Lung (tissue), 12 donors: ENCODE results near the gene LOXL1. TPM values are rescaled to one million over a fixed set of nuclear protein-coding genes. Genes with fewer than 3 reads are reported as not detected.
A peak's percentile ranks its signal among the peaks of the same experiment; 100 is the strongest.

Experiments used
- ATAC-seq: fragments of 200-7000 bp; cut with Tn5 transposase; one replicate; pipeline ENCODE4 v1.9.1; 2020; ENCODE audit warnings: moderate number of reproducible peaks; ENCODE audit not compliant: insufficient read depth, low FRiP score
- DNase-seq, 3 donors: peaks; one replicate each; pipeline ENCODE4 v3.0.0-alpha.2; 2013 to 2017
- H3K27ac ChIP-seq, 2 donors: one replicate each; pipeline ENCODE4 v1.5.1; 2013; ENCODE audit warnings: mild to moderate bottlenecking in 2 of 2, moderate library complexity in 2 of 2, control low read depth in 1 of 2, inconsistent platforms in 1 of 2, low read depth in 1 of 2, low read length in 1 of 2
- H3K27me3 ChIP-seq, 3 donors: one replicate each; pipeline ENCODE4 v1.5.1; 2013; ENCODE audit warnings: low read length in 2 of 3; ENCODE audit not compliant: control insufficient read depth in 3 of 3, insufficient read depth in 3 of 3
- H3K36me3 ChIP-seq, 4 donors: one replicate each; pipeline ENCODE4 v1.5.1; 2013; ENCODE audit warnings: low read length in 4 of 4, mild to moderate bottlenecking in 1 of 4, moderate library complexity in 1 of 4; ENCODE audit not compliant: control insufficient read depth in 4 of 4, insufficient read depth in 4 of 4
- H3K4me1 ChIP-seq, 5 donors: one replicate each; pipeline ENCODE4 v1.5.1; 2013; ENCODE audit warnings: low read length in 5 of 5, mild to moderate bottlenecking in 2 of 5, moderate library complexity in 1 of 5; ENCODE audit not compliant: control insufficient read depth in 5 of 5, insufficient read depth in 5 of 5
- H3K4me3 ChIP-seq: one replicate; pipeline ENCODE4 v1.5.1; 2013; ENCODE audit warnings: mild to moderate bottlenecking, control low read depth, moderate library complexity
- H3K9ac ChIP-seq, 2 donors: one replicate each; pipeline ENCODE4 v1.5.1; 2013; ENCODE audit warnings: low read length in 2 of 2, control low read depth in 1 of 2; ENCODE audit not compliant: insufficient read depth in 1 of 2
- H3K9me3 ChIP-seq, 4 donors: one replicate each; pipeline ENCODE4 v1.5.1; 2013; ENCODE audit warnings: low read length in 3 of 4, mild to moderate bottlenecking in 1 of 4, moderate library complexity in 1 of 4; ENCODE audit not compliant: control insufficient read depth in 4 of 4, insufficient read depth in 3 of 4
- CTCF ChIP-seq: IDR thresholded peaks from 2 replicates; pipeline ENCODE4 v1.5.1; 2012; ENCODE audit warnings: mild to moderate bottlenecking; ENCODE audit errors: control extremely low read depth, extremely low read depth
- WGBS, 2 donors: extraction: QIAGEN DNeasy Blood & Tissue Kit; methylation state at CpG; one replicate each; pipeline ENCODE4 v1.1.7; 2013; 5-methylcytosine and 5-hydroxymethylcytosine counted together
- polyA plus RNA-seq, 2 donors: library from polyadenylated mRNA; stranded (reverse); fragments of 200-250 nt; gene quantifications; one replicate each; pipeline ENCODE4 v1.2.1, GENCODE V29; 2013
- total RNA-seq, 2 donors: library from RNA; depleted of rRNA in 1 of 2; stranded (reverse); fragments of >200 nt in 1 of 2; gene quantifications; one replicate each; pipeline ENCODE4 v1.2.1, GENCODE V29; 2014 to 2021
- donor health status: control.
- donor health status: control.
- donor health status: Bipolar disorder and iron deficiency.
- donor health status: healthy.
- donor health status: DM: yes; HTN: yes; CAD: no.

Gene LOXL1
- total and polyA plus RNA-seq, 4 donors: 9.4 to 25.3 (median 14.3) TPM

- ATAC-seq (no peak), DNase-seq (no peak)
- no peaks in the 10 kb centered on the region for H3K9me3 ChIP-seq
- peaks cover 0 to 19% (median 2%) of the 10 kb centered on the region in 4 donors for H3K36me3 ChIP-seq
- H3K4me3 ChIP-seq: no peak overlapping the region
- 86 to 92% methylated on average over 4 of the region's 4 CpGs for WGBS, 2 donors
- no peak overlapping the region for H3K9ac ChIP-seq
- H3K27me3 ChIP-seq: no peaks in the 10 kb centered on the region
- no peak overlapping the region for H3K27ac ChIP-seq
- TF ChIP-seq CTCF: no peak
- peaks cover 0 to 39% (median 17%) of the 10 kb centered on the region in 5 donors for H3K4me1 ChIP-seq
Observed at GRCh38 chr15:73935547-73935946, 9.3 kb downstream of the LOXL1 start.

- Histone ChIP-seq H3K27ac (no peak overlapping the region), H3K36me3 (peaks cover 0 to 17% (median 2%) of the 10 kb centered on the region in 4 donors), H3K9me3 (no peaks in the 10 kb centered on the region), H3K27me3 (no peaks in the 10 kb centered on the region), H3K9ac (no peak overlapping the region), H3K4me3 (no peak overlapping the region), H3K4me1 (peaks cover 0 to 40% (median 19%) of the 10 kb centered on the region in 5 donors)
- whole genome bisulfite sequencing, 2 donors: 26 to 36% methylated on average over 5 of the region's 5 CpGs
- no peak for ATAC-seq
- peak; percentile 49 to 79 (median 61) for DNase-seq
- TF ChIP-seq CTCF: no peak
Observed at GRCh38 chr15:73936181-73936580, 9.9 kb downstream of the LOXL1 start.

- Histone ChIP-seq H3K9me3 (no peaks in the 10 kb centered on the region), H3K9ac (no peak overlapping the region), H3K4me1 (peaks cover 0 to 41% (median 21%) of the 10 kb centered on the region in 5 donors), H3K27ac (no peak overlapping the region), H3K36me3 (peaks cover 0 to 12% (median 2%) of the 10 kb centered on the region in 4 donors), H3K4me3 (no peak overlapping the region), H3K27me3 (no peaks in the 10 kb centered on the region)
- DNase-seq (no peak), ATAC-seq (no peak)
- 47 to 48% methylated on average over 12 of the region's 12 CpGs for WGBS, 2 donors
- TF ChIP-seq CTCF: no peak
Observed at GRCh38 chr15:73936588-73937290, 10.5 kb downstream of the LOXL1 start.
